Left lung (tissue), 10 donors: ENCODE measurements around the gene MTERF4. TPM values are rescaled to one million over a fixed set of nuclear protein-coding genes. Genes with fewer than 3 reads are reported as not detected.

Experiments
- ATAC-seq: fragments of 200-7000 bp; cut with Tn5 transposase; one replicate; pipeline ENCODE4 v1.9.1; 2020; ENCODE audit warnings: moderate library complexity
- DNase-seq, 4 donors: peaks; one replicate each; pipeline ENCODE4 v3.0.0-alpha.2; 2013 to 2020
- H3K27ac ChIP-seq, 2 donors: fragments of 200-600 bp; sonication (generic) in 1 of 2; one replicate each; pipeline versions ENCODE4 v1.5.0 to v1.8.0; 2020 to 2021
- H3K27me3 ChIP-seq, 2 donors: fragments of 200-600 bp; sonication (generic) in 1 of 2; one replicate each; pipeline versions ENCODE4 v1.5.0 to v1.8.0; 2020 to 2021
- H3K36me3 ChIP-seq, 2 donors: fragments of 200-600 bp; sonication (generic) in 1 of 2; one replicate each; pipeline versions ENCODE4 v1.5.0 to v1.8.0; 2020 to 2021
- H3K4me1 ChIP-seq, 2 donors: fragments of 200-600 bp; one replicate each; pipeline ENCODE4 v1.8.0; 2021
- H3K4me3 ChIP-seq, 2 donors: fragments of 200-600 bp; sonication (generic) in 1 of 2; one replicate each; pipeline versions ENCODE4 v1.5.0 to v1.8.0; 2020 to 2021; ENCODE audit warnings: mild to moderate bottlenecking in 1 of 2
- H3K9me3 ChIP-seq, 2 donors: fragments of 200-600 bp; sonication (generic) in 1 of 2; one replicate each; pipeline versions ENCODE4 v1.5.0 to v1.8.0; 2020 to 2021
- CTCF ChIP-seq, 2 donors: fragments of 200-600 bp; sonication (generic) in 1 of 2; IDR thresholded peaks; one replicate each; pipeline versions ENCODE4 v1.5.0 to v1.8.0; 2021; ENCODE audit warnings: antibody characterized with exemption in 2 of 2
- intact Hi-C, 2 donors: fragments of 100-400 bp; cut with DNase I; formaldehyde crosslinking; loops; one replicate each; pipeline versions ENCODE4 v1.11.2 to v1.14.2; 2022
- polyA plus RNA-seq, 6 donors: library from polyadenylated mRNA; unstranded; fragments of 120-200 nt; gene quantifications; one replicate each; pipeline ENCODE4 v1.2.1, GENCODE V29; 2013; ENCODE audit not compliant: insufficient read length in 6 of 6
- total RNA-seq, 2 donors: library from RNA; stranded (reverse); fragmentation: NEBNext Ultra II Directional; extraction: Animal tissue kit (Norgen Biotek cat#: 25700); gene quantifications; one replicate each; pipeline ENCODE4 v1.2.1, GENCODE V29; 2021
- donor health status: DM: no; HTN: yes; CAD: no.
- donor health status: DM: no; HTN: no; CAD: no.

The MTERF4 gene
- total and polyA plus RNA-seq, 8 donors, result 24.9 to 101 (median 85.1) TPM

DNA sequence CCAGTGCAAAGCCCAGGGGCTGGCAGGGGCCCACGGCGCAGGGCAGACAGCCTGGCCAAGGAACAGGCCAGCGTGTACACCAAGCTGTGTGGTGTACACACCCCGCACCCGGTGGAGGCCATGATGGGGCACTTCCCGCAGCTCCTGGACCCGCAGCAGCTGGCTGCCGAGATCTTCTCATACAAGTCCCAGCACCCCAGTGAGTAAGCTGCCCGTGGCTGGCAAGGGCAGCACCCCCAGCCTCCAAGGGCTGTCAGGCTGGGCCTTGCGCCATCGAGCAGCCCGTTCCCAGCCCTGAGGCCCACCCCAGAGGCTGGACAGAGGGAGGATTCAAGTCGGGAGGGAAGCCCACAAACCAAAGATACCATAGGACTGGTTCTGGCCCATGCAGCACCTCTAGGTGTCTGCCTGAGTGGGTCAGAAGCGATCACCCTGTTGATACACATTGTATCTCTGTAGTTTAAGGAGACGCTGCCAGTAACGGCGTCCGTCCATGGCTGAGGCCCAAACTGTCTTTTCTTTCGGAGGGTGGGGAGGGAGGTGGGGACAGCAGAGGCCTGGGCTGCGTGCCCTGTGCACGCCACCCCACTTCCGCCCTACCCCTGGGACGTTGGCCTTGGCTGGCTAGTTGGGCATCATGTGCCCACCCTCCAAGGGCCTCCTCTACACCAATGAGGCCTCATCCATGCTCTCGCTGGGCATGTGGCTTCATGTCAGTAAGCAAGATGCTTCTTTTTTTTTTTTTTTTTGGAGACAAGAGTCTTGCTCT is 16.8 kb upstream of the MTERF4 start:
- ATAC-seq (no peak), DNase-seq (peak in 1 of 4 donors; percentile 51)
- H3K27me3 ChIP-seq, result no peaks in the 10 kb centered on the region
- intact Hi-C loops, result no loop called here
- peaks cover 0 to 16% of the 10 kb centered on the region in 2 donors for H3K36me3 ChIP-seq
- no peak for TF ChIP-seq CTCF (IDR thresholded peaks at IDR 0.05)
- no peak overlapping the region for H3K4me3 ChIP-seq
- H3K9me3 ChIP-seq, result no peaks in the 10 kb centered on the region
- no peaks in the 10 kb centered on the region for H3K4me1 ChIP-seq
- H3K27ac ChIP-seq, result no peak overlapping the region

DNA sequence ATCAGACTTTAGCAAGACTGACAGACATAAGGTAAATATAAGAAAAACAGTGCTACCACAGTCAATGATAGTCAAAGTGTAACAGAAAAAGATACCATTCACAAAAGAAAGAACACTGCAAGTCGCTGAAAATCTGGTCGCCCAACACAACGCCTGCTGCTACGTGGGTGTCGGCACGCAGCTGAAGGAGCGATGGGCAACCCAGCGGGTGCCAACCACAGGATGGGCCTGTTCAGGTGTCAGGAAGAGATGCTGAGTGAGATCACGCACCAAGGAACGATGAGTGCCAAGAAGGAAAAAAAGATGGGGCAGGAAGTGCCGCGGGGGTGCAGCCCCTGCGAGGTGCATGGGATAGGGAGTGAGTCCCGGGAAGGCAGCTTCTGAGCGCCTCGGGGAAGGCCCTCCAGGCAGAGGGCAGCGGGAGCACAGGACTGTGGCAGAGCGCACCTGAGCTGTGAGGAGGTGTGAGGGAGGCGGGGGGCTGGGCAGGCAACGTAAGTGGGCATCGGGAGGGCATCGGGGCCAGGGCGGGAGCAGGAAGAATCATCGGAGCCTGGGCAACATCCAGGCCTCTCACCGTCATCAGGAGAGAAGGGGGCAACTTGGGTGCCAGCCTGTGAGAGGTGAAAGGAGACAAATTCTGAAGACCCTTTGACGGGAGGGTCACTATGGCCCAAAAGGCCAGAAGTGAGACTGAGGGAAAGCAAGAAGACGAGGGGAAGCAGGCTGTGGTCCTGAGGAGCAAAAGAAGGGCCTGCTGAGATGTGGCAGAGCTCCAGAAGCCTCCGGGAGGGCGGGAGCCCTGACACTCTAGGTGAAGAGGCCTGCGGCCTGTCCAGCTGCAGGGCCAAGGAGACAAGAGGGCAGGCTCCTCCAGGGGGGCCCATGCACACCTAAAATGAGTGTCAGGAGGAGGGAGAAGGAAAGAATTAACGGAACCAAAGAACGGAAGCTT is 14.8 kb upstream of the MTERF4 start:
- Histone ChIP-seq H3K36me3 (peaks cover 0 to 6% of the 10 kb centered on the region in 2 donors), H3K9me3 (no peaks in the 10 kb centered on the region), H3K4me3 (no peak overlapping the region), H3K4me1 (no peaks in the 10 kb centered on the region), H3K27me3 (no peaks in the 10 kb centered on the region), H3K27ac (no peak overlapping the region)
- no peak for TF ChIP-seq CTCF (IDR thresholded peaks at IDR 0.05)
- DNase-seq (peak in 1 of 4 donors; percentile 67), ATAC-seq (no peak)
- intact Hi-C loops, result no loop called here

DNA sequence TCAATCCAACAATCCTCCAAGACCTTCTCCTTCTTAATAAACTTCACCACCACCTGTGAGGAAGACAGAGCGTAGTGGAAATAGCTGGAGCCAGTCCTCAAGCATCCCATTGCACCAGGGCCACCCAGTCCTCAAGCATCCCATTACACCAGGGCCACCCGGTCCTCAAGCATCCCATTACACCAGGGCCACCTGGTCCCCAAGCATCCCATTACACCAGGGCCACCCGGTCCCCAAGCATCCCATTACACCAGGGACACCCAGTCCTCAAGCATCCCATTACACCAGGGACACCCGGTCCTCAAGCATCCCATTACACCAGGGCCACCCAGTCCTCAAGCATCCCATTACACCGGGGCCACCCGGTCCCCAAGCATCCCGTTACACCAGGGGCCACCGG is 13.3 kb upstream of the MTERF4 start:
- DNase-seq (no peak), ATAC-seq (no peak)
- H3K9me3 ChIP-seq, result no peaks in the 10 kb centered on the region
- no peaks in the 10 kb centered on the region for H3K4me1 ChIP-seq
- no peak for TF ChIP-seq CTCF (IDR thresholded peaks at IDR 0.05)
- intact Hi-C loops, result no loop called here
- no peak overlapping the region for H3K27ac ChIP-seq
- H3K27me3 ChIP-seq, result no peaks in the 10 kb centered on the region
- H3K36me3 ChIP-seq, result peaks cover 0 to 6% of the 10 kb centered on the region in 2 donors
- no peak overlapping the region for H3K4me3 ChIP-seq

- no peaks in the 10 kb centered on the region for H3K9me3 ChIP-seq
- intact Hi-C loops, result no loop called here
- no peak overlapping the region for H3K27ac ChIP-seq
- no peak overlapping the region for H3K4me3 ChIP-seq
- ATAC-seq (no peak), DNase-seq (peak in 1 of 4 donors; percentile 70)
- H3K4me1 ChIP-seq, result no peaks in the 10 kb centered on the region
- TF ChIP-seq CTCF (IDR thresholded peaks at IDR 0.05), result no peak
- peaks cover 0 to 6% of the 10 kb centered on the region in 2 donors for H3K36me3 ChIP-seq
- no peaks in the 10 kb centered on the region for H3K27me3 ChIP-seq
These were observed 12.7 kb upstream of the MTERF4 start for GRCh38 chr2:241114836-241115235.

- DNase-seq (no peak), ATAC-seq (no peak)
- Histone ChIP-seq H3K4me3 (no peak overlapping the region), H3K27ac (no peak overlapping the region), H3K36me3 (peaks cover 0 to 6% of the 10 kb centered on the region in 2 donors), H3K4me1 (no peaks in the 10 kb centered on the region), H3K27me3 (no peaks in the 10 kb centered on the region), H3K9me3 (no peaks in the 10 kb centered on the region)
- TF ChIP-seq CTCF (IDR thresholded peaks at IDR 0.05), result no peak
- intact Hi-C loops, result no loop called here
These were observed 10.5 kb upstream of the MTERF4 start for GRCh38 chr2:241112592-241112991.
